Measurements from ENCODE around the gene SIRT5.

Gene SIRT5

GRCh38 chr6:13614126-13614925 is 39.9 kb downstream of the SIRT5 start:
- H3K4me3 ChIP-seq (ENCODE audit: low read depth, low read length): peak overlapping the region; percentile 99
- TF ChIP-seq CTCF (IDR thresholded peaks at IDR 0.05; ENCODE audit: low read depth, low read length): no peak

- peak; percentile 91 for TF ChIP-seq CTCF (IDR thresholded peaks at IDR 0.05; ENCODE audit: low read depth, low read length)
- H3K4me3 ChIP-seq (ENCODE audit: low read depth, low read length): peak within 1 kb of the TSS; percentile 99
These were observed 40.8 kb downstream of the SIRT5 start, which contains the start of gene NOL7 for GRCh38 chr6:13614926-13615791. Gene NOL7, plus strand, starts transcription at chr6:13615335. Its CDS starts 24 bp downstream, at chr6:13615359.

- TF ChIP-seq CTCF (IDR thresholded peaks at IDR 0.05; ENCODE audit: low read depth, low read length): no peak
- peak overlapping the region; percentile 99 for H3K4me3 ChIP-seq (ENCODE audit: low read depth, low read length)
These were observed 41.4 kb downstream of the SIRT5 start for GRCh38 chr6:13615792-13616120.

- no peak overlapping the region for H3K4me3 ChIP-seq (ENCODE audit: low read depth, low read length)
- TF ChIP-seq CTCF (IDR thresholded peaks at IDR 0.05; ENCODE audit: low read depth, low read length): no peak
These were observed 42.7 kb downstream of the SIRT5 start for GRCh38 chr6:13617066-13617465.

- TF ChIP-seq CTCF (IDR thresholded peaks at IDR 0.05; ENCODE audit: low read depth, low read length): peak; percentile 36; the same call in 1 of the 2 replicates
- no peak overlapping the region for H3K4me3 ChIP-seq (ENCODE audit: low read depth, low read length)
These were observed 50.5 kb downstream of the SIRT5 start for GRCh38 chr6:13624871-13625288.

GRCh38 chr6:13629459-13630116 is 55.2 kb downstream of the SIRT5 start:
- H3K4me3 ChIP-seq (ENCODE audit: low read depth, low read length): no peak overlapping the region
- TF ChIP-seq CTCF (IDR thresholded peaks at IDR 0.05; ENCODE audit: low read depth, low read length): no peak

Measured in WI38 (cell line).